Spleen (tissue), 13 donors: ENCODE results near the gene ITIH3. TPM values are rescaled to one million over a fixed set of nuclear protein-coding genes. Genes with fewer than 3 reads are reported as not detected.
A peak's percentile ranks its signal among the peaks of the same experiment; 100 is the strongest.

ENCODE experiments used
- DNase-seq: peaks from one replicate; pipeline ENCODE4 v3.0.0-alpha.2; 2020
- H3K27ac ChIP-seq, 8 donors: fragments of 200-600 bp; sonication (generic) in 7 of 8; 1 replicate in 4 of 8; 2 replicates in 4 of 8; pipeline versions ENCODE4 v1.5.0 to v1.8.0; 2016 to 2021; ENCODE audit warnings: inconsistent platforms in 4 of 8, mild to moderate bottlenecking in 4 of 8, moderate library complexity in 1 of 8
- H3K27me3 ChIP-seq, 7 donors: fragments of 200-600 bp; sonication (generic) in 6 of 7; replicated peaks in 1 of 7; 1 replicate in 4 of 7; 2 replicates in 3 of 7; pipeline versions ENCODE4 v1.5.0 to v1.8.0; 2016 to 2021; ENCODE audit warnings: inconsistent platforms in 3 of 7, mild to moderate bottlenecking in 1 of 7
- H3K36me3 ChIP-seq, 6 donors: fragments of 200-600 bp; sonication (generic) in 5 of 6; 1 replicate in 4 of 6; 2 replicates in 2 of 6; pipeline versions ENCODE4 v1.5.0 to v1.8.0; 2016 to 2021; ENCODE audit warnings: inconsistent platforms in 2 of 6
- H3K4me1 ChIP-seq, 6 donors: fragments of 200-600 bp; sonication (generic) in 5 of 6; 1 replicate in 3 of 6; 2 replicates in 3 of 6; pipeline versions ENCODE4 v1.5.0 to v1.8.0; 2016 to 2021; ENCODE audit warnings: inconsistent platforms in 3 of 6
- H3K4me3 ChIP-seq, 8 donors: fragments of 200-600 bp; sonication (generic) in 7 of 8; 1 replicate in 4 of 8; 2 replicates in 4 of 8; pipeline versions ENCODE4 v1.5.0 to v1.8.0; 2016 to 2021; ENCODE audit warnings: inconsistent platforms in 4 of 8, mild to moderate bottlenecking in 4 of 8, moderate library complexity in 2 of 8
- H3K9me3 ChIP-seq, 8 donors: fragments of 200-600 bp; sonication (generic) in 7 of 8; 1 replicate in 4 of 8; 2 replicates in 4 of 8; pipeline versions ENCODE4 v1.5.0 to v1.8.0; 2016 to 2021; ENCODE audit warnings: inconsistent platforms in 4 of 8
- CTCF ChIP-seq, 11 experiments: fragments of 200-600 bp in 7 of 11; fragments of 450-650 bp in 4 of 11; sonication (generic) in 4 of 11; IDR thresholded peaks in 8 of 11; conservative IDR thresholded peaks in 3 of 11; 1 replicate in 7 of 11; 2 replicates in 4 of 11; pipeline versions ENCODE4 v1.4.0 to v1.8.0; 2016 to 2021; ENCODE audit warnings: antibody characterized with exemption in 11 of 11, inconsistent platforms in 4 of 11, mild to moderate bottlenecking in 1 of 11
- POLR2A ChIP-seq, 3 donors: fragments of 450-650 bp; IDR thresholded peaks; one replicate each; pipeline ENCODE4 v1.5.1; 2017; ENCODE audit warnings: antibody characterized with exemption in 3 of 3, mild to moderate bottlenecking in 1 of 3
- POLR2AphosphoS5 ChIP-seq, 3 donors: sonication (generic); formaldehyde crosslinking; IDR thresholded peaks; one replicate each; pipeline ENCODE4 v1.5.1; 2017; ENCODE audit warnings: antibody characterized with exemption in 3 of 3
- WGBS, 5 donors: extraction: QIAGEN DNeasy Blood & Tissue Kit in 3 of 5; methylation state at CpG; one replicate each; pipeline versions ENCODE4 v1.1.5 to v1.1.7; 2013 to 2018; 5-methylcytosine and 5-hydroxymethylcytosine counted together
- intact Hi-C: fragments of 100-400 bp; cut with DNase I; formaldehyde crosslinking; loops from one replicate; pipeline ENCODE4 v1.15.0; 2023; ENCODE audit warnings: low total_unique reads
- long read RNA-seq, 2 donors: transcript quantifications; one replicate each; lab custom pipeline, GENCODE V29; 2026
- polyA plus RNA-seq, 3 donors: library from polyadenylated mRNA; stranded (reverse); fragments of 200-250 nt; gene quantifications; one replicate each; pipeline ENCODE4 v1.2.1, GENCODE V29; 2013
- total RNA-seq, 7 donors: library from RNA; depleted of rRNA in 3 of 7; stranded (reverse); fragments of >200 nt in 3 of 7; fragmentation: NEBNext Ultra II Directional in 4 of 7; extraction: Animal tissue kit (Norgen Biotek cat#: 25700) in 4 of 7; gene quantifications; one replicate each; pipeline versions ENCODE4 v1.1.0 to v1.2.1, GENCODE V29; 2016 to 2021
- donor health status: healthy with polysubstance abuse.
- donor health status: DM: no; HTN: no; CAD: no; lungs with moderate emphysema.
- donor health status: DM: no; HTN: no; CAD: no.
- donor health status: Bipolar disorder and iron deficiency.
- donor health status: healthy.
- donor health status: DM: no; HTN: no; CAD: no.
- donor health status: DM: yes; HTN: yes; CAD: no.

ITIH3 gene, protein sequence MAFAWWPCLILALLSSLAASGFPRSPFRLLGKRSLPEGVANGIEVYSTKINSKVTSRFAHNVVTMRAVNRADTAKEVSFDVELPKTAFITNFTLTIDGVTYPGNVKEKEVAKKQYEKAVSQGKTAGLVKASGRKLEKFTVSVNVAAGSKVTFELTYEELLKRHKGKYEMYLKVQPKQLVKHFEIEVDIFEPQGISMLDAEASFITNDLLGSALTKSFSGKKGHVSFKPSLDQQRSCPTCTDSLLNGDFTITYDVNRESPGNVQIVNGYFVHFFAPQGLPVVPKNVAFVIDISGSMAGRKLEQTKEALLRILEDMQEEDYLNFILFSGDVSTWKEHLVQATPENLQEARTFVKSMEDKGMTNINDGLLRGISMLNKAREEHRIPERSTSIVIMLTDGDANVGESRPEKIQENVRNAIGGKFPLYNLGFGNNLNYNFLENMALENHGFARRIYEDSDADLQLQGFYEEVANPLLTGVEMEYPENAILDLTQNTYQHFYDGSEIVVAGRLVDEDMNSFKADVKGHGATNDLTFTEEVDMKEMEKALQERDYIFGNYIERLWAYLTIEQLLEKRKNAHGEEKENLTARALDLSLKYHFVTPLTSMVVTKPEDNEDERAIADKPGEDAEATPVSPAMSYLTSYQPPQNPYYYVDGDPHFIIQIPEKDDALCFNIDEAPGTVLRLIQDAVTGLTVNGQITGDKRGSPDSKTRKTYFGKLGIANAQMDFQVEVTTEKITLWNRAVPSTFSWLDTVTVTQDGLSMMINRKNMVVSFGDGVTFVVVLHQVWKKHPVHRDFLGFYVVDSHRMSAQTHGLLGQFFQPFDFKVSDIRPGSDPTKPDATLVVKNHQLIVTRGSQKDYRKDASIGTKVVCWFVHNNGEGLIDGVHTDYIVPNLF
- 10 to 100 TPM in 6 of 7 donors, 1 to 10 TPM in 1; 8.0 to 53.7 (median 17.6) TPM for total RNA-seq
- 10 to 100 TPM; 12.4 to 44.4 (median 15.2) TPM for polyA plus RNA-seq
- long read RNA-seq, donor 1, partial matches to known transcripts, result 0 of 2 reads
- long read RNA-seq, donor 1, other reads (novel, unspliced or antisense), result 0 of 2 reads
- long read RNA-seq, donor 2, result 0 reads

- peaks cover 0 to 20% (median 0%) of the 10 kb centered on the region in 6 donors for H3K4me1 ChIP-seq
- H3K27me3 ChIP-seq, result no peaks in the 10 kb centered on the region
- intact Hi-C loops, result no loop called here
- H3K36me3 ChIP-seq, result no peaks in the 10 kb centered on the region
- H3K9me3 ChIP-seq, result no peaks in the 10 kb centered on the region
- WGBS, 5 donors, result 45 to 83% (median 72%) methylated on average over 9 to 10 of the region's 10 CpGs
- H3K27ac ChIP-seq, result peak within 1 kb of the TSS in 6 of 8 donors; percentile 20 to 72 (median 46)
- DNase-seq, result no peak
- no peak within 1 kb of the TSS for H3K4me3 ChIP-seq
- TF ChIP-seq CTCF (IDR thresholded peaks at IDR 0.05 in 8 of 11, conservative IDR thresholded peaks at IDR 0.05 in 3 of 11) (no peak), POLR2AphosphoS5 (IDR thresholded peaks at IDR 0.05) (peak in 2 of 3 donors; percentile 15 to 72), POLR2A (IDR thresholded peaks at IDR 0.05) (no peak)
Observed at GRCh38 chr3:52794612-52795099, at the start of gene ITIH3. Gene ITIH3 (plus strand): TSS chr3:52794796. CDS start chr3:52794804, 8 bp downstream.

GRCh38 chr3:52752045-52752660 is 42.4 kb upstream of the ITIH3 start:
- no peak for TF ChIP-seq CTCF (IDR thresholded peaks at IDR 0.05 in 8 of 11, conservative IDR thresholded peaks at IDR 0.05 in 3 of 11)
- no peak for TF ChIP-seq POLR2AphosphoS5 (IDR thresholded peaks at IDR 0.05)
- no peak for TF ChIP-seq POLR2A (IDR thresholded peaks at IDR 0.05)
- WGBS, 5 donors, result 84 to 96% (median 90%) methylated on average over 3 of the region's 3 CpGs
- H3K36me3 ChIP-seq, result peaks cover 4 to 97% (median 63%) of the 10 kb centered on the region in 6 donors
- no peaks in the 10 kb centered on the region for H3K27me3 ChIP-seq
- DNase-seq, result no peak
- peaks cover 0 to 9% (median 0%) of the 10 kb centered on the region in 6 donors for H3K4me1 ChIP-seq
- intact Hi-C loops, result no loop called here
- peak overlapping the region in 1 of 8 donors; percentile 26 for H3K27ac ChIP-seq
- no peaks in the 10 kb centered on the region for H3K9me3 ChIP-seq
- no peak overlapping the region for H3K4me3 ChIP-seq

DNA sequence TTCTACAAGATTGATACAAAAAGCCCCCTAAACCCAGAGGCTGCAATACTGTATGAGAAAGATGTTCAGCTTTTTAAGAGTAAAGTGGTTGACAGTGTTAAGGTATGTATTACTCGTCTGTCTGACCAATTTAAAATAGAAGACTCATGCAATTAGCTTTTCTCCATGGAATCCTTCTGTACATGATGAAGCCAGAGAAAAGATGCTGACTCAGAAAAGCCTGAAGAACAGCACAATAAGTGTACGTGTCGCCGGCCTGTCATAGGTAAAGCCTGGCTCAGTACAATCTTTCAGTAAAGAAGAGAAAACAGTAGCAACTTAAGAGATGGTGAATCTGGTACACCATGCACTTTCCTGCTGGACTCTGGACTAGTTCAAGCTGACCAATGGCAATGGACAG is 40.2 kb upstream of the ITIH3 start:
- DNase-seq, result no peak
- no peaks in the 10 kb centered on the region for H3K9me3 ChIP-seq
- H3K36me3 ChIP-seq, result peaks cover 4 to 97% (median 52%) of the 10 kb centered on the region in 6 donors
- no peak overlapping the region for H3K4me3 ChIP-seq
- WGBS, 5 donors, result 92 to 98% (median 96%) methylated on average over 4 of the region's 4 CpGs
- TF ChIP-seq CTCF (IDR thresholded peaks at IDR 0.05 in 8 of 11, conservative IDR thresholded peaks at IDR 0.05 in 3 of 11) (no peak), POLR2AphosphoS5 (IDR thresholded peaks at IDR 0.05) (no peak), POLR2A (IDR thresholded peaks at IDR 0.05) (no peak)
- no peaks in the 10 kb centered on the region for H3K27me3 ChIP-seq
- H3K4me1 ChIP-seq, result peaks cover 0 to 9% (median 0%) of the 10 kb centered on the region in 6 donors
- no peak overlapping the region for H3K27ac ChIP-seq
- intact Hi-C loops, result no loop called here
